Measurements from ENCODE around the gene AIMP1. TPM values are rescaled to one million over a fixed set of nuclear protein-coding genes. Genes with fewer than 3 reads are reported as not detected.

The AIMP1 gene
- total and polyA plus RNA-seq, 8 donors, result 38.9 to 63.3 (median 52.7) TPM

DNA sequence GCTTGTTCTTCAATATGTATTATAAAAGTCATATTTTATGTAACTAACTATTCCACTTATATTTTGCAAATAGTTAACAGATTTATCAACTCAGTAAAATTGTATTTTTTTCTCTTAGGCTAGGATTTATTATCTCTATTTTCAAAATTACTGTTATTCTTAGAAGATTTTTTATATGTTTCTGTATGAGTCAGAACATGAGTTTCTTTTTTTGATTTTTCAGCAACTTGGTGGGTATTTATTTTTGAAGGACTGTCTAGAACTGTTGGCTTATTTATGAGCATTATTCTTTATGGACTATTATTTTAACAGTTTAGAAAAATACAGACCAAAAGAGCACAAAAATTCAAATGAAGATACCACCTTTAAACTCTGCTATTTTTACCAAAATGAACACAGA is 6.8 kb downstream of the AIMP1 start:
- no peak overlapping the region for H3K27ac ChIP-seq
- no peaks in the 10 kb centered on the region for H3K9me3 ChIP-seq
- intact Hi-C loops (cut with DNase I), result no loop called here
- H3K4me1 ChIP-seq, result peaks cover under 1 to 15% of the 10 kb centered on the region in 2 donors
- H3K4me3 ChIP-seq, result no peak overlapping the region
- no peaks in the 10 kb centered on the region for H3K27me3 ChIP-seq
- ATAC-seq (no peak), DNase-seq (no peak)
- TF ChIP-seq, protein P1, sequence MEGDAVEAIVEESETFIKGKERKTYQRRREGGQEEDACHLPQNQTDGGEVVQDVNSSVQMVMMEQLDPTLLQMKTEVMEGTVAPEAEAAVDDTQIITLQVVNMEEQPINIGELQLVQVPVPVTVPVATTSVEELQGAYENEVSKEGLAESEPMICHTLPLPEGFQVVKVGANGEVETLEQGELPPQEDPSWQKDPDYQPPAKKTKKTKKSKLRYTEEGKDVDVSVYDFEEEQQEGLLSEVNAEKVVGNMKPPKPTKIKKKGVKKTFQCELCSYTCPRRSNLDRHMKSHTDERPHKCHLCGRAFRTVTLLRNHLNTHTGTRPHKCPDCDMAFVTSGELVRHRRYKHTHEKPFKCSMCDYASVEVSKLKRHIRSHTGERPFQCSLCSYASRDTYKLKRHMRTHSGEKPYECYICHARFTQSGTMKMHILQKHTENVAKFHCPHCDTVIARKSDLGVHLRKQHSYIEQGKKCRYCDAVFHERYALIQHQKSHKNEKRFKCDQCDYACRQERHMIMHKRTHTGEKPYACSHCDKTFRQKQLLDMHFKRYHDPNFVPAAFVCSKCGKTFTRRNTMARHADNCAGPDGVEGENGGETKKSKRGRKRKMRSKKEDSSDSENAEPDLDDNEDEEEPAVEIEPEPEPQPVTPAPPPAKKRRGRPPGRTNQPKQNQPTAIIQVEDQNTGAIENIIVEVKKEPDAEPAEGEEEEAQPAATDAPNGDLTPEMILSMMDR (IDR thresholded peaks at IDR 0.05), result no peak
- peaks cover 0 to 34% of the 10 kb centered on the region in 2 donors for H3K36me3 ChIP-seq

DNA sequence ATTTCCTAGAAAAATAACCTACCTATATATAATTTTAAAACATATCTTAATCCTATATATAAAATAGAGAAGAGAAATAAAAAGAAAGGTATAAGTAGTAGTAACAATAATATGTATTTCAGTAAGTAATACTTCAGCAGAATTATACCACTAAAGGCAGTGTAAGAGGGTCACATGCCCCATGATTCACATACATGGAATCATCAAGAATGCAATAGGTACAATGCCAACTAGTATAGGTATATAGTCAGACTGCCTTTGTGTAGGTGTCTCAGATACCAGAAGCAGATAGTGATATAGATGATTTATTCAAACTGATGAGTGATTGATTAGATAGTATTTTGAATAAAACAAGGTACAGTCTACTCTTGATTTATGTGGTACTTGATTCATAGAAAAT is 9.4 kb downstream of the AIMP1 start:
- no peaks in the 10 kb centered on the region for H3K4me1 ChIP-seq
- no peak overlapping the region for H3K4me3 ChIP-seq
- no peak overlapping the region for H3K27ac ChIP-seq
- intact Hi-C loops (cut with DNase I), result no loop called here
- no peaks in the 10 kb centered on the region for H3K9me3 ChIP-seq
- H3K27me3 ChIP-seq, result no peaks in the 10 kb centered on the region
- no peak for ATAC-seq
- TF ChIP-seq, protein P1 (IDR thresholded peaks at IDR 0.05), result no peak
- peaks cover 0 to 48% of the 10 kb centered on the region in 2 donors for H3K36me3 ChIP-seq
- DNase-seq, result no peak

DNA sequence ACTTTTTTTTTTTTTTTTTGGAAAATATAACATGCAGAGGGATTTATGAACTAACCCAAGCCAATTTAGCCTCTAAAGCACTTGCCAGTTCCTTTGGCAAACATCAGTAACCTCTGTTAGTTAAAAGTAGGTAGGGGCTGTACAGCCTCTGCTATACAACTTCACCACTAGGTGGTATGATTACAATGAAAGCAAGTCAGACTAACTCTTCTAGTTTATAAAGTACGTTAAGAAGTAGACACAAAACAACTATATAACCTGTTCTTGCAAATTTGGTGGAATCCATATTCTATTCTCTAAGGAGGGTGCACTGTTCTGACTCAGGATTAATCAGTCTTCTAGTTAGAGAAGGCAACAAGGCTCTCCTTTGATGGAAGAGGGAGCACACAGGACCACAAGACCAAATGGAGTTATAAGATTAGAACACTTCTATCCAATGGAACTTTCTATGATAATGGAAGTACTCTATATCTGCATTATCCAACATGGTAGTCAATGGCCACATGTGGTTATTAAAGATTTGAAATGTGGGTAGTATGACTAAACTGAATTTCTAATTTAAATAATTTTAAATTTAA is 12.8 kb downstream of the AIMP1 start:
- peaks cover 0 to 71% of the 10 kb centered on the region in 2 donors for H3K36me3 ChIP-seq
- no peaks in the 10 kb centered on the region for H3K27me3 ChIP-seq
- intact Hi-C loops (cut with DNase I), result no loop called here
- TF ChIP-seq, protein P1 (IDR thresholded peaks at IDR 0.05), result peak; percentile 50 to 57
- H3K27ac ChIP-seq, result no peak overlapping the region
- no peaks in the 10 kb centered on the region for H3K4me1 ChIP-seq
- no peak overlapping the region for H3K4me3 ChIP-seq
- ATAC-seq, result peak; percentile 83
- H3K9me3 ChIP-seq, result no peaks in the 10 kb centered on the region
- DNase-seq, result peak in 1 of 4 donors; percentile 29

DNA sequence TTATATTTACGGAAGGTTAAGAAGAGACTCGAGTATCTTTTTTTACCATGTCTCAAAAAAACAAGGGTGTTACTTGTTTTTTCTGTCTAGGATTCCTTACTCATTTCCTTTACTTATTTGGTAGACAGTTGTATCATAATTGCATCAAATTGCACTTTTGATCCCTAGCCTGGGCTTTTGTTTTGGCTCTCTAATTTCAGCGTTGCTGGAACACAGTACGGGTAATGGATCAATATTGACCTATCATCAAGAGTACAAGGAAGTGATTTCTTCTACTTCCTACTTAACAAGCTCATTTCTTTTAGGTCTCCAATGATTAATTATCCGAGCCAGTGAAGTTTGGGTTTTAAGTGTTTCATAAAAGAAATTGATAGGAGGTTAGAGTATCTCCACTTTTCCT is 16.8 kb downstream of the AIMP1 start:
- H3K4me3 ChIP-seq, result no peak overlapping the region
- H3K4me1 ChIP-seq, result no peaks in the 10 kb centered on the region
- peaks cover 0 to 87% of the 10 kb centered on the region in 2 donors for H3K36me3 ChIP-seq
- peaks cover 0 to 3% of the 10 kb centered on the region in 2 donors for H3K9me3 ChIP-seq
- TF ChIP-seq, protein P1 (IDR thresholded peaks at IDR 0.05), result no peak
- H3K27me3 ChIP-seq, result no peaks in the 10 kb centered on the region
- ATAC-seq, result no peak
- intact Hi-C loops (cut with DNase I), result no loop called here
- H3K27ac ChIP-seq, result no peak overlapping the region
- DNase-seq, result no peak

DNA sequence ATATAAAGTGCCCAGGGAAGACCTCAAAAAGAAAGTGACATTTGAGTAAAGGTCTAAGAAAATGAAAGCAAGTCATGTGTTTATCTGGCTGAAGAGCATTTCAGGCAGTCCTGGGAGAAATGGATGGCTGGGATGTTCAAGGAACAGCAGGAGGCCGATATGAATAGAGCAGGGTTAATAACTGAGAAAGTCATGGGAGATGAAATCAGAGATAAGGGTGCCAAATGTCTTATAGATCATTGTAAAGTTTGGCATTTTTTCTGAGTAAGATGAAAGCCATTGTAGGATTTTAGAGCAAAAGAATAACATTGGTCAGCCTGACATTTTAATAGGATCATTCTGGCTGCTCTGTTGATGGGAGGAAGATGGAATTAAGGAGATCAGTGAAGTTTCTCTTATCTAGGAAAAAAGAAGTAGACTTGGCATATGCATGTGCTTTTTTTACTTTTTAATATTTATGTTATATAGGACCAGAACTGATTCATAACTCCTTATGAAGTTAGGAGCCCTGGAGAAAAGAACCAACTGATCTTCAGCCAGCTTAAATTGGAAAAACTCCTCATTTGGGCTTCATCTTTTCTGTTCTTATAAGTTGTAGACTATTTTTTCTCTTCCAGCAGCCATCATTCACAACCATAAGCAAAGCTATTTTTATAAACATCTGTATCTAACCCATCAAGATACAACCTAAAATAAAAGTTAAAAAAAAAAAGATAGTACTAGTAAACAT is 18.6 kb downstream of the AIMP1 start:
- no peaks in the 10 kb centered on the region for H3K4me1 ChIP-seq
- H3K9me3 ChIP-seq, result peaks cover 0 to 3% of the 10 kb centered on the region in 2 donors
- peaks cover 0 to 88% of the 10 kb centered on the region in 2 donors for H3K36me3 ChIP-seq
- DNase-seq (no peak), ATAC-seq (no peak)
- no peaks in the 10 kb centered on the region for H3K27me3 ChIP-seq
- TF ChIP-seq, protein P1 (IDR thresholded peaks at IDR 0.05), result no peak
- H3K27ac ChIP-seq, result no peak overlapping the region
- intact Hi-C loops (cut with DNase I), result no loop called here
- no peak overlapping the region for H3K4me3 ChIP-seq
